ENCODE data around the gene ZNF580. TPM values are rescaled to one million over a fixed set of nuclear protein-coding genes. Genes with fewer than 3 reads are reported as not detected.
A peak's percentile ranks its signal among the peaks of the same experiment; 100 is the strongest.

Gene ZNF580
- total and polyA plus RNA-seq, 2 of the 13 experiments (the other 11 are each of a cell fraction or from before 2014, with no cell fraction given): 4.4 to 6.0 TPM

GRCh38 chr19:55624109-55625003 is 16.4 kb upstream of the ZNF580 start, which contains the start of gene ZNF784 (continued):
- TF ChIP-seq, protein P1, sequence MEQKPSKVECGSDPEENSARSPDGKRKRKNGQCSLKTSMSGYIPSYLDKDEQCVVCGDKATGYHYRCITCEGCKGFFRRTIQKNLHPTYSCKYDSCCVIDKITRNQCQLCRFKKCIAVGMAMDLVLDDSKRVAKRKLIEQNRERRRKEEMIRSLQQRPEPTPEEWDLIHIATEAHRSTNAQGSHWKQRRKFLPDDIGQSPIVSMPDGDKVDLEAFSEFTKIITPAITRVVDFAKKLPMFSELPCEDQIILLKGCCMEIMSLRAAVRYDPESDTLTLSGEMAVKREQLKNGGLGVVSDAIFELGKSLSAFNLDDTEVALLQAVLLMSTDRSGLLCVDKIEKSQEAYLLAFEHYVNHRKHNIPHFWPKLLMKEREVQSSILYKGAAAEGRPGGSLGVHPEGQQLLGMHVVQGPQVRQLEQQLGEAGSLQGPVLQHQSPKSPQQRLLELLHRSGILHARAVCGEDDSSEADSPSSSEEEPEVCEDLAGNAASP (CRISPR knock-in tag; IDR thresholded peaks at IDR 0.05; ENCODE audit: borderline replicate concordance): no peak
- TF ChIP-seq HIC2 (CRISPR knock-in tag; IDR thresholded peaks at IDR 0.05; ENCODE audit: low read depth) (no peak), MNT (IDR thresholded peaks at IDR 0.05) (0 out of 2 replicates have a peak, but pooled peaks have one; percentile 14), MEF2D (CRISPR knock-in tag; IDR thresholded peaks at IDR 0.05) (no peak), SRY (CRISPR knock-in tag; IDR thresholded peaks at IDR 0.05) (no peak), ERF (CRISPR knock-in tag; IDR thresholded peaks at IDR 0.05) (no peak), ZNF235 (CRISPR knock-in tag; IDR thresholded peaks at IDR 0.05; ENCODE audit: borderline replicate concordance) (no peak), YEATS2 (CRISPR knock-in tag; IDR thresholded peaks at IDR 0.05; ENCODE audit: borderline replicate concordance) (no peak), NFKB2 (CRISPR knock-in tag; IDR thresholded peaks at IDR 0.05; ENCODE audit: borderline replicate concordance) (no peak), NFYC (CRISPR knock-in tag; IDR thresholded peaks at IDR 0.05) (no peak; the same call in 1 of the 2 replicates), ZNF367 (CRISPR knock-in tag; IDR thresholded peaks at IDR 0.05; ENCODE audit: borderline replicate concordance) (no peak), ZNF646 (CRISPR knock-in tag; IDR thresholded peaks at IDR 0.05) (no peak), RARG (CRISPR knock-in tag; IDR thresholded peaks at IDR 0.05; ENCODE audit: low read depth) (no peak), AGO1 (IDR thresholded peaks at IDR 0.05; ENCODE audit: low read depth, low read length, poor library complexity, severe bottlenecking) (no peak), ZNF333 (CRISPR knock-in tag; IDR thresholded peaks at IDR 0.05; ENCODE audit: borderline replicate concordance) (no peak)
